GM21526 (cell line): ENCODE measurements around the gene HSPA5.
"Not testable (repeated sequence)": the region's sequence is repeated elsewhere in the genome, so short reads cannot be mapped to it uniquely, and the experiment has no call there.

ENCODE experiments used
- ATAC-seq: cut with Tn5 transposase; IDR thresholded peaks from one replicate; pipeline ENCODE4 v1.9.1; 2021; ENCODE audit warnings: moderate library complexity; ENCODE audit not compliant: unreplicated experiment, low FRiP score

The HSPA5 gene

GRCh38 chr9:125195591-125195990 is 45.6 kb downstream of the HSPA5 start:
- ATAC-seq: not testable (repeated sequence)

- ATAC-seq: not testable (repeated sequence)
Observed at GRCh38 chr9:125194466-125194865, 46.7 kb downstream of the HSPA5 start.

- peak; percentile 10 for ATAC-seq
Observed at GRCh38 chr9:125190361-125190801, 50.8 kb downstream of the HSPA5 start.

- ATAC-seq: peak; percentile 94
Observed at GRCh38 chr9:125189361-125190289, 51.5 kb downstream of the HSPA5 start, which contains the start of gene PPP6C. PPP6C (minus strand) TSS chr9:125189803; CDS start chr9:125189718, 85 bp downstream.

- no peak for ATAC-seq
Observed at GRCh38 chr9:125189011-125189360, 52.2 kb downstream of the HSPA5 start.
